IPS-18c (cell line): ENCODE data around the gene SPINK7.

Experiments used
- H3K4me3 ChIP-seq: 2 replicates; pipeline ENCODE4 v1.7.0; 2013; ENCODE audit warnings: low read depth, mild to moderate bottlenecking, low read length, moderate library complexity; ENCODE audit not compliant: insufficient read depth
- H3K9me3 ChIP-seq: one replicate; pipeline ENCODE4 v1.6.1; 2013; ENCODE audit warnings: mild to moderate bottlenecking, low read length, moderate library complexity; ENCODE audit not compliant: control insufficient read depth, insufficient read depth

SPINK7 gene

GRCh38 chr5:148336704-148337435 lies 24.6 kb downstream of the SPINK7 start:
- peaks cover 2% of the 10 kb centered on the region for H3K9me3 ChIP-seq
- H3K4me3 ChIP-seq, result no peak overlapping the region

- H3K4me3 ChIP-seq, result no peak overlapping the region
Measured at GRCh38 chr5:148342371-148343045, 30.3 kb downstream of the SPINK7 start.

GRCh38 chr5:148343046-148343407 lies 30.8 kb downstream of the SPINK7 start:
- H3K9me3 ChIP-seq, result peaks cover 2% of the 10 kb centered on the region
- H3K4me3 ChIP-seq, result no peak overlapping the region

More at GRCh38 chr5:148342371-148343045, 30.3 kb downstream of the SPINK7 start:
- peaks cover 2% of the 10 kb centered on the region for H3K9me3 ChIP-seq

GRCh38 chr5:148343603-148344487 lies 31.6 kb downstream of the SPINK7 start:
- H3K4me3 ChIP-seq, result no peak overlapping the region
- peaks cover 2% of the 10 kb centered on the region for H3K9me3 ChIP-seq

GRCh38 chr5:148347706-148348105 lies 35.5 kb downstream of the SPINK7 start:
- Histone ChIP-seq H3K9me3 (no peaks in the 10 kb centered on the region), H3K4me3 (no peak overlapping the region)

- H3K9me3 ChIP-seq, result no peaks in the 10 kb centered on the region
- no peak overlapping the region for H3K4me3 ChIP-seq
Measured at GRCh38 chr5:148352696-148353095, 40.5 kb downstream of the SPINK7 start.

- Histone ChIP-seq H3K4me3 (no peak overlapping the region), H3K9me3 (no peaks in the 10 kb centered on the region)
Measured at GRCh38 chr5:148353634-148354033, 41.4 kb downstream of the SPINK7 start.

- no peaks in the 10 kb centered on the region for H3K9me3 ChIP-seq
- no peak overlapping the region for H3K4me3 ChIP-seq
Measured at GRCh38 chr5:148364343-148364742, 52.1 kb downstream of the SPINK7 start.
